ENCODE results near the gene IQGAP1.

- TF ChIP-seq CTCF (IDR thresholded peaks at IDR 0.05): no peak
- no peak for TF ChIP-seq POLR2A (IDR thresholded peaks at IDR 0.05)
Measured at GRCh38 chr15:90520365-90520764, 132.3 kb downstream of the IQGAP1 start.

Data from Peyer's patch (tissue), 4 donors.